COLO668 (cell line): ENCODE measurements around the gene DLX3.

ENCODE experiments used
- DNase-seq: peaks from one replicate; lab custom pipeline; 2025; ENCODE audit not compliant: unreplicated experiment; lab: John Stamatoyannopoulos, UW

Gene DLX3

DNA sequence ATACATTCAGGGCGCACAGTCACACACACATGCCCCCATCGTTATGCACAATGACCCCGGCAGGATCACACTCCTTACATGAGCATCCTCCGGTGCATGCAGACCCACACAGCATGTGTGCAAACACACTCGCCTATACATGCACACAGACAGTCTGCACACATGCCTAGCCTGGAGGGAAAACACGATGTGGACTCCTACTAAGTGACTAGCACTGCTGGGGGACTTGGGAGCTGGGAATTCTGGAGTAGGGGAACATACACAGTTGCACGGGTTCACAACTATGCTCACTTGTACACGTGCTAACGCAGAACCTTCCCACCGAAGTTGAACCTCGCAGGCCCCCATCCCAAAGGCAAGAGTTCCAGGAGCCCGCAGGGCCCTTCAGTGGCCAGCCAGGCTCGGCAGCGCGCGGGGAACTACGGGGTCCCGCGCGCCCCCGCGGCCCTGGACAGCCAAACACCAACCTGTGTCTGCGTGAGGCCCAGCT, 2.0 kb downstream of the DLX3 start:
- no peak for DNase-seq

DNA sequence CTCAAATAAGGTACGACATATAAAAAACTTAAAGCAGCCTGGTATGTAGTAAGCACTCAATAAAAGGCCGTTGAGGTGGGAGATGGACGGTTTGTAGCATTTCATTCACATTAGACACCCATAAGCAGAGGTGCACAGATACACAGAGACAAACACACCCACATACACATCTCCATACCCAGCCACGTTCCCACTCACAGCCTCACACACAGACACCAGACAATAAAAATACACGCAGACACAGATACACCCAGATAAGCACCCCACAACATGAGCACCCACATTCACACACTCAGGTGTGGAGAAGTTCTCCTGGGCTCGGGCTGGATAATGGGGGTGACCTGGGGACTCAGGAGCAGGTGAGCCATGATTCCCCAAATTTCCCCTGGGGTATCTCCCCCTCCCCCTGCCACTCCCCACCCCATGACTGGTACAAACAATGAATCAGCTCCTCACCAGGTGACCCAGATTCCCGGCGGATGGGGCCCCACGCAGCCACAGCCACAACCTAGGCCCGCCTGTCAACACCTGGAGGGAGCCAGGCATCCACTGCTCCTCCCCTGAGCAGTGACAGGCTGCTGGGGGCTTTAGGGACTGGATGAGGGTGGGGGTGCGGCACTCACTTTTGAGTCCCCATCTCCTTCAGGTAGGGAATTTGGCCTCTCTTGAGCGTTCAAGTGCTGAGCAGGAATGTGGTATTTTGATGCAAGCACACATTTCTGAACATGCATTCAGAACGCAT, 2.7 kb downstream of the DLX3 start:
- DNase-seq = no peak

DNA sequence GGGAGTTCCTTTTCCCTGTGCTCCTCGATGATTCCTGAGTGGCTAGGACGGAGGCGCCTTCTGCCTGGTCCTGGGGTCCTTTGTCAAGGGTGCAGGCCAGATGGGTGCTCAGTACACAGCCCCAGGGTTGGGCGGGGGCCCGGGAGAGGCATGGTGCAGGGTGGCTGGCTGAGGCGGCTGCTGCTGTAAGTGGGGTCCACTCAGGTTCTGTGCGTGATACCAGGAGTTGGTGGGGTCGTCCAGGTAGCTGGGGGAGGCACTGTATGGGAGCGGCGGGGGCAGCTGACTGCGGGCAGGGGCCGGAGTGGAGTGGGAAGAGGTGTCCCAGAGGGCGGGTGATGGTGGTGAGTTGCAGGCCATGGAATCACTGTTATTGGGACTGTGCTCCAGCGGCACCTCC, 3.6 kb downstream of the DLX3 start:
- no peak for DNase-seq

DNA sequence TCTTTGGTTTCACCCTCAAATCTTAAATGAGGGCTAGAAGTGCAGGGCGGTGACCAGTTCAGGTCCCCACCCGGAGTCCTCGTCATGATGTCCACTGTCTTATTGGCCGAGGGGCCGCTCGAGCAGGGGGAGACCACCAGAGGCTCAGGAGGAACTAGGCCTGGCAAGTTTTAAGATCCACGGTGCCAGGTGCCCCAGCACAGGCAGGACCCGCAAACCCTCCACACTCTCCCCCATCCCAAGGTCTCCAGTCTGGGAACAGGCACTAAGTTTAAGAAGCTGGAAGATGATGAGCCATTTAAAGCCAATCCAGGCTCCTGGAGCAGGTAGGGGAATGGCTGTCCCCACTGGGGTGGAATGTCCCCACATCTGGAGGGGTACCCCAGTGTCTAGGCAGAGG, 4.1 kb downstream of the DLX3 start:
- DNase-seq = no peak

DNA sequence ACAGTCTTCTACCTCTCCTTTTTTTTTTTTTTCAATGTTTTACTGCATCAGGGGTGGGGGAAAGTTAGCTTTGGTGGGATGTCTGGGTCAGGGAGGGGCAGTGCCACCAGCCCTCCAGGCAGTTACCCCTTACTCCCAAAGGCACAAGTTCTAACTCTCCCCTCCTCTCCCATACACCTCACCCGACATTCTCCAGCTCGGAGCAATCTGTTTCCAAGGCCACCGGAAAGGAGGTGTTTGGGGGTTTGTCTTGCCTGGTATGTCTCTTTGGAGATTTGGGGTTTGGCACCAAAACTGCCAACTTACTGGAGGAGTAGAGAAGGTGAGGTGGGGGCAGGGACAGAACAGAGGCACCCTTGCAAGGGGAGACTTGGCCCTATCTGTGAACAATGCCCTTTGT, 4.7 kb downstream of the DLX3 start:
- no peak for DNase-seq

DNA sequence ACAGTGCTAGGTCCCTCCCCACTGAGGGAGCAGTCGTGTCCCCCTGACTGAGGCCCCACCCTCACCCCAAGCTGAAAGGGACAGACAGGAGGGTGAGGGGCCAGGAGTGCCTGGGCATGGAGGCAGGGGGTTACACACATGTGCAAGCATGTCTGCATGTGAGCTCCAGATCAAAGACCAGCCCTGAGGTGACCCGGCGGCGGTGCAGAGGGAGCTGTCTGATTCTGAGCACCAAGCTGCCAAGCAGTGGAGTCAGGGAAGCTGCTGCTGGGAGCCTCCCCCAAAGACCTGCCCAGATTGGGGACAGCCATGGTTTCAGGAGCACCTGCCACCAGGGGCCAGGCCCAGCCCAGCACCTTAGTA, 5.5 kb downstream of the DLX3 start:
- DNase-seq = no peak

DNA sequence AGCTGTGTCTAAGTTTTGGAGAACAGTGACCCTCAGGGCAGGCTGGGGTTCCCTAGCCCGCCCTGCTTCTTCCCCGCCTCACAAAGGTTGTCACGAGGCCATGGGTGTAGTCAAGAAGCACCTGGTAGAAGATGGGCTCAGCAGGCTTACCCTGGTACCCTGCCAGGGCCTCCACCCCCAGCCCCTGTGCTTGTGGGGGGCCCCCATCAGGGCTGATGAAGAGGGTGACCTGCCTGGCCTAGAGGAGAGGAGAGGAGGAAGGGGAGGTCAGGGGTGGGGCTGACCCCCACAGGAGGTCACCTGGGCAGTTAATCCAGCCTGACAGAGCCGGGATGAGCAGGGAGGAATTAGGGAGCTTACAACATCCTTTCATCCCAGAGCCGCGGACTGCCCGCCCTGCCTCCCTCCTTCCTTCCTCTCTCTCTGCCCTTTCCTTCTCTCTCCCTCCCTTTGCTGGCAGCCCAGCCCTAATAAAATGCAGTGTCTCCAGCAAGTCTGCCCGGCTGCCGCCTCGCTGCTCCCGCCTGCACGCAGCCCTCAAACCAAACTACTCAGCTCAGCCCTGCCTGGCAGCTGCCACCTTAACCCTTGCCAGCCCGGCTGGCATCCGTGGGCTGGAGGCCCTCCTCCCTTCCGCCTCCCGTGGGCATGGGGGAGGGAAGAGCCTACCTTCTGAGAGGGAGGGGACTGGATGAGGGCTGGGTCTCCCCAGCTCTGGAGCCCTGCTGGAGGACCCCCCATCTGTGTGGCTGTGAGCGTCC, 7.2 kb downstream of the DLX3 start:
- no peak for DNase-seq

DNA sequence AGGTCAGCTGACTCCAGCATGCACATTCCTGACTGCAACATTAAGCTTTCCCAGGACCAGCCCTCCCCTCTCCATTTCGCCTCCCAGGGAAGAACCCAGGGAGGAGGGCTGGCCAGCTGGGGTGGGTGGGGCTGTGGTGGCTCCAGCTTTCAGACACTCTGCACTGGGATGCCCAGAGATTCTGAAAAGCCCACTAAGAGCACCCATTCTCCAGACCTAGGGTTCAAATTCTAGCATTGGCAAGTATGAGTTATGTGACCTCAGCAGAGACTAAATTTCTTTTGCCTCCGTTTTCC, 7.8 kb downstream of the DLX3 start:
- DNase-seq = no peak

DNA sequence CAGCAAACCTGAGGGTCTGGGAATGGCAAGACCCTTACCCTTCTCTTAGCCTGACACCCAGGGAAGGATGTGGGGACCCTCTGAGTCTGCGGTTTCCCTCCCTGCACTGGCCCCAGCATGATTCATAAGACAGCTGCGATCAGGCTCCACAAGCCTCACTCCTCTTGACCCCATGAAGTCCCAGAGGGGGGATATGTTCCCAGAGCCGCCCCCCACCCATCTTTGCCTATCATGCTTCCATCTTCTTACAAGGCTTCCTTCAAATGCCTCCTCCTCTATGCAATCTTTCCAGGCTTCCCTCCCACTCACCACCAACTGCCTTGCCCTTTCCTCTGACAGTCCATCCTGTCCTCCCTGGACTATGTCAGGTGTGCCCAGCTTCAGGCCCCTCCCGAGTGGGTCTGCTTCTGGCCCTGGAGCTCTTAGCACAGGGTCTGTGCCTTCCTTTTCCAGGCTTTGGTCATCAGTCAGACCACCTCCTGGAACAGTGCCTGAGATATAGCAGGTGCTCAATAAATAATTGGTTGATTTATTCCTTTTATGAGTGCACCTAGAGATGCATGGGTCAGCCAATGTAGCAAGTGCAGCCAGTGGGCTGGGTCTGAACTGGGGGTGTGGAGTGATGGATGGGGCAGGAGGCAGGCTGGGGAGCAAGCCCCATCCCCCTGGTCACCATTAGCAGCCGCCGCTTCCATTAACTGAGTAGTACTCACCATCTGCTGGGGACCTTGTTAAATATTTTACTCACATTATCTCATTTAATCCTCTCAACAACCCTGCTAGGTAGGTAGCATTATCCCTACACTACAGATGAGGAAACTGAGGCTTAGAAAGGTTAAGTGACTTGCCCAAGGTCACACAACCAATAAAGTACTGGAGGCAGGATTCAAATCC, 8.4 kb downstream of the DLX3 start:
- DNase-seq = no peak

DNA sequence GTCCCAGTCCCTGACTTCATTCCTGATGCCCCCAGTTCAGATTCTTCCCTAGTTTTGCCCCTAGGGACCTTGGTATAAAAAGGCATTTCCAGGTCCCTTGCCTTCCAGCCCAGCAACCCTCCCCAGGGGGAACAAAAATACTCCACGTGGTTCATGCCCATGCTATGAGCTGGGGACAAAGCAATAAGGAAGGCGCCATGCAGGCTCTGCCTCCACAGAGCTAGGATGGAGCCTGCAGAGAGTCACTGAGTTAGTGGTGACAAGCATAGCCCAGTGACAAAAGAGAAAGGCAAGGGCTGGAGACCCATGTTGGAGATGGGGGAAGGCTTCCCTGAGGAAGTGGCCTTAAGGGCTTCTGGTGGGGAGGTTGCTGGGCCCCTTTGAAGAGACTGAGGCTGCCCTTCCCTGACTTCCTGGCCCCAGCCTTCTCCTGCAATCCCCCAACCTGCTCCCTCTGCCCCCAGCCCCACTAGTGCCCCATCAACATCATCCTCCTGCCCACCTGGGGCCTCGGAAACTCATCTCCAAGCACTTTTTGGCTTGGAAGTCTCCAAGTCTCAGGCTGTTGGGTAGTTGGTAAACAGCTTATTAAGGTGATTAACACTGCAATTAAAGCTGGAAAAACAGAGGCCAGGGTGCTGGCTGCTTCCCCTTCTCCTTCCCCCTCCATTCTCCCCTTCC, 9.6 kb downstream of the DLX3 start:
- no peak for DNase-seq

DNA sequence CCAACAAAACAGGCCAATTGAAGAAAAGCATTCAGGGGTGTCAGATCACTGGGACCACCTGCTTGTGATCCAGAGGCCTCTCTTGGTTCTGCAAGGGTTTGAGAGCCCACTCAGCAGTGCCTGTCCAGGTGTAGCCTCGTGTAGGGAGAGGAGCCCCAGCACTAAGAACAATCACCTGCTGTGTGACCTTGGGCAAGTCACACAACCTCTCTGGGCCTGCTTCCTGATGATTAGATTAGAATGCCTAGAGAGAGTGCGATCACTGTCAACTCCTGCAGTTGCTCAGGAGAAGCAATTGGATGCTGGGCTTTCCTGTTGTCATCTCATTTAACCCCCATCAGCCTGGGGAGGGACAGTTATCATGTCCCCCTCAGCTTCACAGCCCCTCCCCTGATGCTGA, 10.2 kb downstream of the DLX3 start:
- no peak for DNase-seq

DNA sequence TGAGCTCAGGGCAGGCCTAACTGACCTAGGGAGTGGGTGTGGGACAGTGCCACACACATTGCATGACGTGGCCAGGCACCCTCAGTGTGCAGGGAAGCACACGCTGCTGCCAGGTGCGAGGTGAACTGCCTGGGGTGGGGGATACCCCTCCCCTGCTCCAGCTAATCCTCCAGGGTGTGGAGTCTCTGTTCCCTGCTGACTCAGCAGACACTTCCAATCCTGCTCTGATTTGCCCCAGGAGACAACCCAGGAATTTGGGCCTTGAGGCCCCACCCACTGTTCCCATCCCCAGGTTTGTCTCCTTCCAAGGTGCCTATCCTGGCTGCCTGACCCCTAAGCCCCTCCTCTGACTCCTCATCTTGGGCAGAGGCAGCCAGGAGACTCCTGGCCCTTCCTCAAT, 10.7 kb downstream of the DLX3 start:
- no peak for DNase-seq

DNA sequence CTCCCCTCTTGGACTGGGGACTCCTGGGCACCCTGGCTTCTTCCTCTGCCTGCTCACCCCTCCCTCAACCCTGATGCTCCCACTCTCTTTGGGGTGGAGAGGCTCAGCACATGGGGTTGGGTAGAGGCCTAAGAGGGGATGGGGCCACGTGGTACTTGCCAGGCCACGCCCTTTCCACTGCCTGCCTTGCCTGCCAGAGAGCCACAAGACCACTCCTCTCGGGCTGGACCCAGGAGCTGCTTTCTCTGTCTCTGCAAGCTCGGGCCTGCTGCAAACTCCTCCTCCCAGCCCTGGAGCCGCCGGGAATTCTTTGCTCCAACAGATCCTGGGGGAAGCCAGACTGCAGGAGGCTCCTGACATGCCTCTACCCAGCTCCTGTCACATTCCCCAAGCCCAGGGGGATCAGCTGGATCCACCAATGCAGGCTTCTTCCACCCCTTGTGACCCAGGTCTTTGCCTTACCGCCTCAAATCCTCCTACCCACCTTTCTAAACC, 14.3 kb downstream of the DLX3 start:
- no peak for DNase-seq

DNA sequence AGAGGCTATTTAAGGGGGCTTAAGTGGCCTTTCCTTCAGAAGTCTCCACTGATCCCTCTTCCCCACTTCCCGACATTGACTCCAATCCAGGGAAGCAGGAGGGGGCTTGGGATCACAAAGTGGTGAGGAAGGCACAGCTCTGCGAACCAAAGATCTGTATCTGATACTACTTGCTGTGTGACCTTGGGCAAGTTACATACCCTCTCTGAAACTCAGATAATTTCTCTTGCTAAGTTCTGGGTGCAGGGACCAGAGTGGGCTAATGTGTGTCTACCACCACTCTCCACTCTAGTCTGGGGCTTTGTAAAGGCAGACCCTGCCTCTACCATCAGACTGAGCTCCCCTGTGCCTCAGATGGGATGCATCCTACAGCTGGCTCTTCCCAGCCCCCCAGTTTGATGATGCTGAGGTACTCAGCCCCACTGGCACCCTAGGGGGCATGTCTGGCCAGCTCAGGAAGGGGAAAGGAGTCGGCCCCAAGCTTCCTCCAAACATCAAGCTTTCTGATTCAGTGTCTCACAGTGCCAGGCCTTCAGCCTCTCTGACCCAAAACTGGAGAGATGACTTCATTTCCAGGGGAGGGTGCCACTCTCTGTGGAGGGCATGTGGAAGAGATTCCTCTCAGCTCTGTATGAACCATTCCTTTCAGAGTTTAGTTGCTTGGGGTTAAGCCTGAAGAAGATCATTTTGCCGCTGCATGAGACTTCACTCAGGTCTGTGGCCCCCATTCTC, 15.1 kb downstream of the DLX3 start:
- DNase-seq = no peak

DNA sequence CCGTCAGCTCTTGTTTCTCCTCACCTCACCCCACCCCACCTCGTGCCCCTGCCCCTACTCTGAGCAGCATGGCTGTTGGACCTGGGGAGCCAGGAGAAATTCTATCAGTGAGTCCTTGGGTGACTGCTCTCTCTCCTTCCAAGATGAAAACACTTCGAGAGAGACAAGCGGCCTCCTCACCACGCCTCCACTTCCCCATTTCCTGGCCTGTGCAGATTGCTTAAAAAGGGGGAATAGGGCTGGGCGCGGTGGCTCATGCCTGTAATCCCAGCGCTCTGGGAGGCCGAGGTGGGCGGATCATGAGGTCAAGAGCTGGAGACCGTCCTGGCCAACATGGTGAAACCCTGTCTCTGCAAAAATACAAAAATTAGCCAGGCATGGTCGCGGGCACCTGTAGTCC, 16.5 kb downstream of the DLX3 start:
- DNase-seq = no peak

DNA sequence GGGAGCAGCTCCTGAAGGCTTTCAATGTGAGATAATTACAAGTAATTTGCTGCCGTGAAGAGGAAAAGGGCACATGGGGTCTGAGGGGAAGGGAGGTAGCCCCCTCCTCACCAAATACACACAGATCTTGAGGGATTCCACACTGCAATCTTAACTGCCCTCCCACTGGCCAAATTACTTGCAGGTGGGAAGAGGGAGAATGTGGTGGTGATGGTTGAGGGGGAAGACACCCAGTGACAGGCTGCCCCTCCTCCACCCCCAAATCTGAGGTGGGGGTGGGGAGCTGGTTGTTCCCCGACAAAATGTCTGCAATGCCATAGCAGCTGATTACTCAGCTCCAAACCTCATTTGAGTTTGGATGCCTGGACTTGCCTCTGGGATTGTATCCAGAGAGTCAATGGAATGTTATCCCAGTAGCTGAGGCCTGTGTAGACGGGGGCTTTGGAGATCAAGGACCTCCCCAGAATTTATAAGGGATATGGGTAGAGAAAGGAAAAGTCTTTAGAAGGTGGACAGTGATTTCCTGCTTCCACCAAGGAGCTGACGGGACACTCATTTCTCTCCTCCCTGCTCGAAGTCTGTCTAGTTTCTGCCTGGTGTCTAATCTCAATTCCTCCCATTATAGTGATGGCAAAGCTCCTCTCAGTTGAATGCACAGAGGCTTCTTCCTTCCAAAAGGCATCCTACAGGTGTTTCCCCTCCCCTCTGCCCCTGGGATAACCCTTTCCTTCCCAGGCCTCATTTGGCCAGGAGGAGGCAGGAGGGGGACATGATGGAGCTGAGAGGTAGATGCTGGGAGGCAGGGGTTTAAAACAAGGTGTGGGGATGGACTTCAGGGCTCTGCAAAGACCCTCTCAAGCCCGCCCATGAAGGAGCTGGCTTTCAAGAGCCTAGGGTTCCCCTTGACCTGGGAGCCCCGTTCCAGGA, 17.3 kb downstream of the DLX3 start:
- DNase-seq = no peak

DNA sequence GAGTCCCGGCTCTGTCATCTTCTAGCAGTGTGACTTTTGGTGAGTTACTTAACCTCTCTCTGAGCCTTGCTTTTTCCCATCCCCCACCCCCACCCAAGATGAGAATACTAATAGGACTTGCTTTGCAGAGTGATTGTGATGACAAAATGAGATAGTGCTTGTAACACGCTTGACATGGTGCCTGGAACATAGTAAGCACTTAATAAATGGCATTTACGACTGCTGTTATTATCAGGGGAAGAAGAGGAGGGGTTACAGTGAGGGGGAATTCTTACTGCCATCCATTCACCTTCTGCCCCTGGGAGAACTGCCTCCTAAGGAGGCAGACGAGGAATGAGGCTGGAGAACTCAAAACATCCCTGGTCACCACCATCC, 18.2 kb downstream of the DLX3 start:
- no peak for DNase-seq

DNA sequence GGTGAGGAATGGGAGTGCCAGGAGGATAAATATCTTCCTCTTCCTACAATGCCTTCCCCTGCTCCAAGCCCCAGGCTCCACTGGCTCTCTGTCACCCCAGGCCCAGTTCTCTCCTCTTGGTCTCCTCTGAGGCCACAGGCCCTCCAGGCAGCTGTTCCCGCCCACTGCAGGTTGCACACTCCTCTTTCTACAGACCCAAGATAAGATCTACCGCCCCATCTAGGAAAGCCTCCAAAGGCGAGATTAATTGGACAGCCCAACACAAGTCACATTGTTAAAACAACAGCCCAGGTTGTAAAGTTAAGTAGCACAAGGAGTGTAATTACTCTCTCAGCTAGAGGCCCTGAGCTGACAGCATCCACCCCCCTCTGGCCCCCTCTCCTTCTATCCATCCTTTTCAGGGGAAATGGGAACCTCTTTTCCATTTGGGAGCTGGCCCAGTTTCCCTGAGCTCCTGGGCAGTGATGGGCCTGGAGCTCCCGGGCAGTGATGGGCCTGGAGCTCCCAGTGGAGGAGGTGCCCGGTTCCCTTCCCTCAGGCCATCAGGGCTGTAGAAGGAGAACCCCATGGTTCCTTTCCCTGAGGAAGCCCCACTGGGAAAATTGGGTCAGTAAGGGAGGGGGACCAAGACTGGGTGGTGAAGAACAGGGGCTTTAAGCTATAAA, 18.7 kb downstream of the DLX3 start:
- no peak for DNase-seq

DNA sequence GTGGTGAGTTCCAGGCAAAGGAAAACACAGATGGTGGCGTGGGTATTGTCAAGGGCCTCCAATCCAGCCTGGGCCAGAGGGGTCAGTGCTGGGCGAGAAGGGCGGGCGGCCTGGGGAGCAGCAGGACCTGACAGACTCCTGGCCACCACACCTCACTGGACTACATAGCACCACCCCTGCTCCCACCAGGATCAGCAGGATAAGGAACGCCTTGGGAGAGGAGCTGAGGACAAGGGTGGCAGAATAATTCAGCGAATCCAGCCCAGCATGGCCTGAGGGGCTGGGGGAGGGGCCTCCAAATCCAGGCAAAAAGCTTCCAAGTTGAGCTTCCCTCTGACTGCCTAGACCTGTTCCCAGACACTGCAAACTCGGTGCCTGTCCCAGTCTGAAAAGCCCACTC, 19.5 kb downstream of the DLX3 start:
- no peak for DNase-seq
